Smooth muscle cell (in vitro differentiated cells): ENCODE measurements around the gene TBC1D16. TPM values are rescaled to one million over a fixed set of nuclear protein-coding genes. Genes with fewer than 3 reads are reported as not detected.
A peak's percentile ranks its signal among the peaks of the same experiment; 100 is the strongest.

Experiments used
- DNase-seq: peaks from one replicate; lab custom pipeline; 2025; ENCODE audit not compliant: unreplicated experiment; lab: John Stamatoyannopoulos, UW
- H2AFZ ChIP-seq: fragments of 200-600 bp; sonication (generic); 2 replicates; pipeline ENCODE4 v1.6.0; 2016; ENCODE audit warnings: antibody characterized with exemption, low read depth, mild to moderate bottlenecking
- H3F3A ChIP-seq: fragments of 200-600 bp; sonication (generic); 2 replicates; pipeline ENCODE4 v1.6.0; 2017; ENCODE audit warnings: antibody characterized with exemption, low read depth
- H3K27ac ChIP-seq: fragments of 200-600 bp; sonication (generic); 2 replicates; pipeline ENCODE4 v1.5.1; 2016; ENCODE audit warnings: low read depth, mild to moderate bottlenecking
- H3K27me3 ChIP-seq: fragments of 200-600 bp; sonication (generic); 2 replicates; pipeline ENCODE4 v1.6.1; 2016; ENCODE audit warnings: low read depth, mild to moderate bottlenecking
- H3K36me3 ChIP-seq: fragments of 200-600 bp; sonication (generic); 2 replicates; pipeline ENCODE4 v1.5.1; 2016; ENCODE audit warnings: low read depth
- H3K4me1 ChIP-seq: fragments of 200-600 bp; sonication (generic); 2 replicates; pipeline ENCODE4 v1.5.1; 2016; ENCODE audit warnings: low read depth
- H3K4me2 ChIP-seq: fragments of 200-600 bp; sonication (generic); 2 replicates; pipeline ENCODE4 v1.6.0; 2016; ENCODE audit warnings: mild to moderate bottlenecking
- H3K4me3 ChIP-seq: fragments of 200-600 bp; sonication (generic); 2 replicates; pipeline ENCODE4 v1.5.1; 2016; ENCODE audit warnings: mild to moderate bottlenecking
- H3K79me2 ChIP-seq: fragments of 200-600 bp; sonication (generic); 2 replicates; pipeline ENCODE4 v1.6.0; 2016; ENCODE audit warnings: low read depth, mild to moderate bottlenecking
- H3K9ac ChIP-seq: fragments of 200-600 bp; sonication (generic); 2 replicates; pipeline ENCODE4 v1.6.0; 2016; ENCODE audit warnings: low read depth
- H3K9me3 ChIP-seq: fragments of 200-600 bp; sonication (generic); replicated peaks from 2 replicates; pipeline ENCODE4 v1.5.1; 2016; ENCODE audit warnings: low read depth
- H4K20me1 ChIP-seq: fragments of 200-600 bp; sonication (generic); 2 replicates; pipeline ENCODE4 v1.6.0; 2016; ENCODE audit warnings: low read depth
- CTCF ChIP-seq: fragments of 200-600 bp; sonication (generic); IDR thresholded peaks from 2 replicates; pipeline ENCODE4 v1.5.1; 2017; ENCODE audit warnings: borderline replicate concordance, mild to moderate bottlenecking, antibody characterized with exemption; ENCODE audit not compliant: insufficient read depth, poor library complexity, severe bottlenecking
- WGBS: methylation state at CpG from one replicate; pipeline ENCODE4 v1.1.7; 2016; ENCODE audit warnings: low lambda C conversion rate; 5-methylcytosine and 5-hydroxymethylcytosine counted together
- polyA plus RNA-seq: library from polyadenylated mRNA; unstranded; fragments of >200 nt; fragmentation: Nextera tagmentation; extraction: Ambion mirVana; gene quantifications from 2 replicates; pipeline ENCODE4 v1.2.1, GENCODE V29; 2016
- total RNA-seq: library from RNA; depleted of rRNA; stranded (reverse); fragments of >200 nt; gene quantifications from 2 replicates; pipeline ENCODE4 v1.2.3, GENCODE V29; 2014

Gene TBC1D16
- total and polyA plus RNA-seq, 2 experiments from 2014 or later, result 17.4 to 24.6 TPM

- peak; percentile 74 for DNase-seq
- Histone ChIP-seq H3K79me2 (peaks cover 37% of the 10 kb centered on the region), H3K4me1 (peaks cover 4% of the 10 kb centered on the region), H3F3A (no peaks in the 10 kb centered on the region), H3K9ac (peak within 1 kb of the TSS; percentile 99), H3K27ac (peak within 1 kb of the TSS; percentile 99), H3K9me3 (no peaks in the 10 kb centered on the region), H3K27me3 (no peaks in the 10 kb centered on the region), H3K4me2 (peak within 1 kb of the TSS; percentile 99), H3K36me3 (no peaks in the 10 kb centered on the region), H2AFZ (peak within 1 kb of the TSS; percentile 75), H4K20me1 (peaks cover 38% of the 10 kb centered on the region), H3K4me3 (peak within 1 kb of the TSS; percentile 73)
- 3% methylated on average over 58 of the region's 89 CpGs for WGBS
- TF ChIP-seq CTCF, result no peak
These were observed 454 bp upstream of the TBC1D16 start, which contains the start of gene CCDC40 for GRCh38 chr17:80035937-80036714. Gene CCDC40 (plus strand): TSS chr17:80036642. CDS start chr17:80036663, 21 bp downstream.

GRCh38 chr17:80034791-80035686, 633 bp downstream of the TBC1D16 start:
- H3F3A ChIP-seq, result no peaks in the 10 kb centered on the region
- peak overlapping the region; percentile 85 for H3K4me2 ChIP-seq
- H3K9me3 ChIP-seq, result no peaks in the 10 kb centered on the region
- peak overlapping the region; percentile 31 for H2AFZ ChIP-seq
- peaks cover 4% of the 10 kb centered on the region for H3K4me1 ChIP-seq
- H4K20me1 ChIP-seq, result peaks cover 49% of the 10 kb centered on the region
- H3K4me3 ChIP-seq, result peak overlapping the region; percentile 73
- DNase-seq, result peak; percentile 20
- no peak for TF ChIP-seq CTCF
- H3K27ac ChIP-seq, result peak overlapping the region; percentile 79
- peaks cover 48% of the 10 kb centered on the region for H3K79me2 ChIP-seq
- no peaks in the 10 kb centered on the region for H3K27me3 ChIP-seq
- peak overlapping the region; percentile 83 for H3K9ac ChIP-seq
- no peaks in the 10 kb centered on the region for H3K36me3 ChIP-seq
- under 1% methylated on average over 47 of the region's 55 CpGs for whole genome bisulfite sequencing

- no peaks in the 10 kb centered on the region for H3K9me3 ChIP-seq
- H3K4me2 ChIP-seq, result no peak overlapping the region
- H3K27ac ChIP-seq, result no peak overlapping the region
- DNase-seq, result no peak
- TF ChIP-seq CTCF, result no peak
- no peak overlapping the region for H3K4me3 ChIP-seq
- H3K27me3 ChIP-seq, result no peaks in the 10 kb centered on the region
- H3F3A ChIP-seq, result no peaks in the 10 kb centered on the region
- no peak overlapping the region for H2AFZ ChIP-seq
- H3K36me3 ChIP-seq, result no peaks in the 10 kb centered on the region
- 95% methylated on average over 4 of the region's 4 CpGs for WGBS
- peaks cover 4% of the 10 kb centered on the region for H3K4me1 ChIP-seq
- no peak overlapping the region for H3K9ac ChIP-seq
- H4K20me1 ChIP-seq, result peaks cover 61% of the 10 kb centered on the region
- peaks cover 60% of the 10 kb centered on the region for H3K79me2 ChIP-seq
These were observed 1.8 kb downstream of the TBC1D16 start for GRCh38 chr17:80033840-80034239.
